ENCODE data around the gene KCNQ1. TPM values are rescaled to one million over a fixed set of nuclear protein-coding genes. Genes with fewer than 3 reads are reported as not detected.

The KCNQ1 gene
- total and polyA plus RNA-seq, 2 of the 13 experiments (the other 11 are each of a cell fraction or from before 2014, with no cell fraction given) = 0.02 to 0.08 TPM

DNA sequence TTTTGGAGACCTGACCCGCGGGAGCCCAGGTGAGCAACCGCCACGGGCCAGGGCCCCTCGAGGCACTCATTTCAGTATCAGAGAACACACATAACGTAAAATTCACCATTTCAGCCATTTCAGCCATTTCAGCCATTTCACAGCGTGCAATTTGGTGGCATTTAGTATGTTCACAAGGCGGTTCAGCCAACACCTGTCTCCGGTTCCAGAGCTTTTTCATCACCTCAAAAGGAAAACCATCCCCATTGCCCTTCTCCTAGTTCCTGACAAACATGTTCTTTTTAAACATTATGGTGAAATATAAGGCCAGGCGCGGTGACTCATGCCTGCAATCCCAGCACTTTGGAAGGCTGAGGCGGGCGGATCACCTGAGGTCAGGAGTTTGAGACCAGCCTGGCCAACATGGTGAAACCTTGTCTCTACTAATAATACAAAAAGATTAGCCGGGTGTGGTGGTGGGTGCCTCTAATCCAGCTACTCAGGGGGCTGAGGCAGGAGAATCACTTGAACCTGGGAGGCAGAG is 119.3 kb downstream of the KCNQ1 start:
- Histone ChIP-seq H3K9me3 (ENCODE audit: low read length) (no peaks in the 10 kb centered on the region), H3K27ac (ENCODE audit: extremely low read length, insufficient read depth, low read length) (peak overlapping the region; percentile 91), H3K27me3 (ENCODE audit: control insufficient read depth in 1 of 2, insufficient read depth in 2 of 2, low read length in 2 of 2) (peaks cover 0 to 5% of the 10 kb centered on the region in 2 experiments; a peak in 1 of 5 replicates), H2AFZ (ENCODE audit: low read length) (no peak overlapping the region), H3K4me2 (ENCODE audit: low read depth, low read length) (peak overlapping the region; percentile 41), H3K36me3 (replicated peaks in 1 of 2; ENCODE audit: control insufficient read depth in 1 of 2, insufficient read depth in 2 of 2, low read length in 2 of 2) (no peaks in the 10 kb centered on the region), H3K9ac (ENCODE audit: insufficient read depth, low read depth, low read length) (peak overlapping the region; percentile 42), H3K4me3 (replicated peaks in 1 of 3; ENCODE audit: insufficient read depth in 1 of 3, low read depth in 2 of 3, low read length in 3 of 3) (no peak overlapping the region), H3K79me2 (ENCODE audit: insufficient read depth, low read length) (no peaks in the 10 kb centered on the region), H4K20me1 (ENCODE audit: insufficient read depth, low read length) (no peaks in the 10 kb centered on the region), H3K4me1 (ENCODE audit: insufficient read depth, low read length) (peaks cover 78% of the 10 kb centered on the region)
- ChIA-PET POLR2A (interaction anchor here (0.6 to 4.0 kb wide), 20 partner anchors 10 to 353 kb away, joined by 3 to 40 read pairs (median 4); partner anchors contain the start of genes KCNQ1OT1 and TSSC4), CTCF (ENCODE audit: low intra/inter-chr PET ratio, low total read pairs) (no interaction called here)
- no TSS peak for BruUV-seq (replicated peaks)
- in situ Hi-C loops (cut with HindIII; ENCODE audit: extremely low pct_ligation_motif_present, low pct_unique_long_range_greater_than_20kb) = no loop called here
- intact Hi-C loops (cut with micrococcal nuclease; ENCODE audit: unreplicated experiment) = no loop called here
- DNase-seq (ENCODE audit: low spot score) (no peak), FAIRE-seq (no peak), ATAC-seq (no peak)
- WGBS (ENCODE audit: low lambda C conversion rate) = 87% methylated on average over 8 of the region's 14 CpGs
- TF ChIP-seq LRRFIP1 (CRISPR knock-in tag; conservative IDR thresholded peaks at IDR 0.05) (no peak), ZNF20 (CRISPR knock-in tag; IDR thresholded peaks at IDR 0.05) (no peak), TP53 (CRISPR knock-in tag; conservative IDR thresholded peaks at IDR 0.05) (no peak), CHD2 (IDR thresholded peaks at IDR 0.05; ENCODE audit: low read depth, low read length) (no peak), TARDBP (CRISPR knock-in tag; IDR thresholded peaks at IDR 0.05) (peak; percentile 14; the same call in 1 of the 2 replicates), YY1 (IDR thresholded peaks at IDR 0.05; ENCODE audit: insufficient read depth, insufficient replicate concordance, low read depth, low read length) (no peak), ZNF800 (CRISPR knock-in tag; IDR thresholded peaks at IDR 0.05) (peak; percentile 13; the same call in 1 of the 2 replicates), MYNN (CRISPR knock-in tag; IDR thresholded peaks at IDR 0.05; ENCODE audit: low read depth) (no peak), HNF1B (CRISPR knock-in tag; IDR thresholded peaks at IDR 0.05) (peak; percentile 3; the same call in 1 of the 2 replicates), HOXD1 (CRISPR knock-in tag; IDR thresholded peaks at IDR 0.05) (no peak), SRSF9 (IDR thresholded peaks at IDR 0.05; ENCODE audit: borderline replicate concordance, insufficient read depth, low read depth, low read length, poor library complexity, severe bottlenecking) (no peak), ZBTB3 (CRISPR knock-in tag; IDR thresholded peaks at IDR 0.05; ENCODE audit: borderline replicate concordance, low read depth) (no peak), ZNF343 (CRISPR knock-in tag; IDR thresholded peaks at IDR 0.05) (no peak)
- TF ChIP-seq, protein P1, sequence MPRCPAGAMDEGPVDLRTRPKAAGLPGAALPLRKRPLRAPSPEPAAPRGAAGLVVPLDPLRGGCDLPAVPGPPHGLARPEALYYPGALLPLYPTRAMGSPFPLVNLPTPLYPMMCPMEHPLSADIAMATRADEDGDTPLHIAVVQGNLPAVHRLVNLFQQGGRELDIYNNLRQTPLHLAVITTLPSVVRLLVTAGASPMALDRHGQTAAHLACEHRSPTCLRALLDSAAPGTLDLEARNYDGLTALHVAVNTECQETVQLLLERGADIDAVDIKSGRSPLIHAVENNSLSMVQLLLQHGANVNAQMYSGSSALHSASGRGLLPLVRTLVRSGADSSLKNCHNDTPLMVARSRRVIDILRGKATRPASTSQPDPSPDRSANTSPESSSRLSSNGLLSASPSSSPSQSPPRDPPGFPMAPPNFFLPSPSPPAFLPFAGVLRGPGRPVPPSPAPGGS (CRISPR knock-in tag; IDR thresholded peaks at IDR 0.05) = no peak
- TF ChIP-seq, protein P2, sequence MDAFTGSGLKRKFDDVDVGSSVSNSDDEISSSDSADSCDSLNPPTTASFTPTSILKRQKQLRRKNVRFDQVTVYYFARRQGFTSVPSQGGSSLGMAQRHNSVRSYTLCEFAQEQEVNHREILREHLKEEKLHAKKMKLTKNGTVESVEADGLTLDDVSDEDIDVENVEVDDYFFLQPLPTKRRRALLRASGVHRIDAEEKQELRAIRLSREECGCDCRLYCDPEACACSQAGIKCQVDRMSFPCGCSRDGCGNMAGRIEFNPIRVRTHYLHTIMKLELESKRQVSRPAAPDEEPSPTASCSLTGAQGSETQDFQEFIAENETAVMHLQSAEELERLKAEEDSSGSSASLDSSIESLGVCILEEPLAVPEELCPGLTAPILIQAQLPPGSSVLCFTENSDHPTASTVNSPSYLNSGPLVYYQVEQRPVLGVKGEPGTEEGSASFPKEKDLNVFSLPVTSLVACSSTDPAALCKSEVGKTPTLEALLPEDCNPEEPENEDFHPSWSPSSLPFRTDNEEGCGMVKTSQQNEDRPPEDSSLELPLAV (CRISPR knock-in tag; conservative IDR thresholded peaks at IDR 0.05; ENCODE audit: low read depth) = no peak

All from HepG2 (cell line).